Neutrophil (primary cell): Measurements from ENCODE around the gene COPZ1.

ENCODE experiments used
- H3K27ac ChIP-seq: fragments of 200-600 bp; sonication (generic); 2 replicates; pipeline ENCODE4 v1.5.1; 2016; ENCODE audit warnings: mild to moderate bottlenecking, moderate library complexity
- H3K27me3 ChIP-seq: fragments of 200-600 bp; sonication (generic); 2 replicates; pipeline ENCODE4 v1.6.0; 2016; ENCODE audit warnings: mild to moderate bottlenecking
- H3K36me3 ChIP-seq: fragments of 200-600 bp; sonication (generic); 2 replicates; pipeline ENCODE4 v1.5.1; 2017
- H3K4me1 ChIP-seq, 2 experiments: fragments of 200-600 bp in 1 of 2; sonication (generic) in 1 of 2; 1 replicate in 1 of 2; 2 replicates in 1 of 2; pipeline versions ENCODE4 v1.5.1 to v1.6.1; 2013 to 2016; ENCODE audit warnings: low read depth in 1 of 2, low read length in 1 of 2, mild to moderate bottlenecking in 1 of 2, moderate library complexity in 1 of 2; ENCODE audit not compliant: control insufficient read depth in 1 of 2, insufficient read depth in 1 of 2
- H3K4me3 ChIP-seq, 2 experiments: fragments of 200-600 bp in 1 of 2; sonication (generic) in 1 of 2; 1 replicate in 1 of 2; 2 replicates in 1 of 2; pipeline ENCODE4 v1.5.1; 2013 to 2016; ENCODE audit warnings: low read depth in 1 of 2, low read length in 1 of 2, mild to moderate bottlenecking in 1 of 2, moderate library complexity in 1 of 2
- H3K9me3 ChIP-seq: fragments of 200-600 bp; sonication (generic); 2 replicates; pipeline ENCODE4 v1.5.1; 2016
- CTCF ChIP-seq: fragments of 200-600 bp; sonication (generic); IDR thresholded peaks from 2 replicates; pipeline ENCODE4 v1.5.1; 2016; ENCODE audit warnings: antibody characterized with exemption

Gene COPZ1

GRCh38 chr12:54401119-54401518 is 76.2 kb downstream of the COPZ1 start:
- TF ChIP-seq CTCF = no peak
- no peak overlapping the region for H3K4me3 ChIP-seq
- H3K9me3 ChIP-seq = no peaks in the 10 kb centered on the region
- H3K27me3 ChIP-seq = no peaks in the 10 kb centered on the region
- peak overlapping the region; percentile 45 for H3K27ac ChIP-seq
- H3K36me3 ChIP-seq = peaks cover 100% of the 10 kb centered on the region
- H3K4me1 ChIP-seq = peaks cover 3 to 6% of the 10 kb centered on the region in 2 experiments
